Measurements from ENCODE around the gene SLC26A2.
"Not testable (repeated sequence)": the region's sequence is repeated elsewhere in the genome, so short reads cannot be mapped to it uniquely, and the experiment has no call there.

Gene SLC26A2

DNA sequence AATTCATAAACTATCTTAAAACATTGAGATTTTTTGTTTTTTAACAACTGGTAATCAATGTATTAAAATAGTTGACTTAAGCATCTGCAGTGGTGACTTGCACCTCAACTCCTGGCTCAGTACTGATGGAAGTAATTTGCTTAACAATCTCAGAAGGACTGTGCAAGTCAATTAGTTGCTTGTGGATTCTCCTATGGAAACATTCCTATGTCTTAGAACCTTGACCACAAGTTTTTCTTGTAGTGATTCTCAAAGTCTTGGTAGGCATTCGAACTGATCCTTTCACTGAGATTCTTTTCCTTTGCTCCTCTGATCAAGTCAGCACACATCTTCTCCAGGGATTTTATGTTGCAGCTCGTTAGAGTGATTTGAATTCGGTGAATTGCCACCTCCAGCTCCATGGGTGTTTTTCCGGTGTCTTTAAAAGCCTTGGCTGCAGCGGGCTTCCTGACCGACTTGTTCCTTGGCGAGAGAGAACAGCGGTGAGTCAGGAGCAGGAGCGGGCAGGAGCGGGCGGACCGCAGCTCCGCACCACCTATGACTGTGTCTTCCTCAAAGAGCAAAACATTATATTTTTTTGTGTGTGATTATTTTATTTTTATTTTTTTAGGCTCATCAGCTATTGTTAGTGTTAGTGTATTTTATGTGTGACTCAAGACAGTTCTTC, 61.1 kb downstream of the SLC26A2 start:
- TF ChIP-seq, protein P1, sequence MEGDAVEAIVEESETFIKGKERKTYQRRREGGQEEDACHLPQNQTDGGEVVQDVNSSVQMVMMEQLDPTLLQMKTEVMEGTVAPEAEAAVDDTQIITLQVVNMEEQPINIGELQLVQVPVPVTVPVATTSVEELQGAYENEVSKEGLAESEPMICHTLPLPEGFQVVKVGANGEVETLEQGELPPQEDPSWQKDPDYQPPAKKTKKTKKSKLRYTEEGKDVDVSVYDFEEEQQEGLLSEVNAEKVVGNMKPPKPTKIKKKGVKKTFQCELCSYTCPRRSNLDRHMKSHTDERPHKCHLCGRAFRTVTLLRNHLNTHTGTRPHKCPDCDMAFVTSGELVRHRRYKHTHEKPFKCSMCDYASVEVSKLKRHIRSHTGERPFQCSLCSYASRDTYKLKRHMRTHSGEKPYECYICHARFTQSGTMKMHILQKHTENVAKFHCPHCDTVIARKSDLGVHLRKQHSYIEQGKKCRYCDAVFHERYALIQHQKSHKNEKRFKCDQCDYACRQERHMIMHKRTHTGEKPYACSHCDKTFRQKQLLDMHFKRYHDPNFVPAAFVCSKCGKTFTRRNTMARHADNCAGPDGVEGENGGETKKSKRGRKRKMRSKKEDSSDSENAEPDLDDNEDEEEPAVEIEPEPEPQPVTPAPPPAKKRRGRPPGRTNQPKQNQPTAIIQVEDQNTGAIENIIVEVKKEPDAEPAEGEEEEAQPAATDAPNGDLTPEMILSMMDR (IDR thresholded peaks at IDR 0.05; ENCODE audit: low read depth, low read length) = no peak
- H3K4me3 ChIP-seq (replicated peaks in 1 of 2; ENCODE audit: low read depth in 2 of 2, low read length in 2 of 2) = no peak overlapping the region
- DNase-seq (ENCODE audit: low read depth in 2 of 2) = peak; percentile 62 to 80

DNA sequence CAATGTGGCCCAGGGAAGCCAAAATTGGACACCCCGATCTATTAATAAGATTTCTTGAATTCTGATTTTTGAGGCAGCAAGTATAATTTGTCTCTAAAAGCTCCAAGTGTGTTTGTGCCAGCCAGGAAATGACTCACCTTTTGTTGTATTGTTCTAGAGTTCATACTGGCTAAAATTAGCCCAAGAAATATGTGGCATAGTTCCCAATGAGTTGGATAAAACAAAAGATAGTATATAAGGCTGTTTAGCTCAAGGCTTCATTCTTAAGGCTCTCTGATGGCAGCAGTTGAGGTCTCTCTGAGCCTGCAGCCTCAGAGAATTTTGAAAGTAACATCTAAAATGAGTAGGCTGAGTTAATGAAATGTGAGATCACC, 61.6 kb downstream of the SLC26A2 start:
- H3K4me3 ChIP-seq (replicated peaks in 1 of 2; ENCODE audit: low read depth in 2 of 2, low read length in 2 of 2) = no peak overlapping the region
- peak; percentile 93 to 94 for DNase-seq (ENCODE audit: low read depth in 2 of 2)
- TF ChIP-seq, protein P1 (IDR thresholded peaks at IDR 0.05; ENCODE audit: low read depth, low read length) = no peak

DNA sequence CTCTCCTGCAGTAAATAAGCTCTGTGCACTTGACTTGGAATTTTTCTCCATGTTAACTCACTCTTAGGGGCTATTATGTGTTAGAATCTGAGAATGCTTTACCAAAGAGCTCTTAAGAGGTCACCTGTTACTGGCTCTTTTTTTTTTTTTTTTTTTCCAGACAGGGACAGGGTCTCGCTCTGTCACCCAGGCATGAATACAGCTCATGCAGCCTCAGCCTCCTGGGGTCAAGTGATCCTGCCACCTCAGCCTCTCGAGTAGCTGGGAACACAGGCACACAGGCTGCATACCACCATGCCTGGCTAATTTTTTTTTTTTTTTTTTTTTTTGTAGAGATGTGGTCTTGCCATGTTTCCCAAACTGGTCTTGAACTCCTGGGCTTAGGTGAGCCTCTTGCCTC, 62.1 kb downstream of the SLC26A2 start:
- no peak for DNase-seq (ENCODE audit: low read depth in 2 of 2)
- no peak overlapping the region for H3K4me3 ChIP-seq (replicated peaks in 1 of 2; ENCODE audit: low read depth in 2 of 2, low read length in 2 of 2)
- TF ChIP-seq, protein P1 (IDR thresholded peaks at IDR 0.05; ENCODE audit: low read depth, low read length) = no peak

DNA sequence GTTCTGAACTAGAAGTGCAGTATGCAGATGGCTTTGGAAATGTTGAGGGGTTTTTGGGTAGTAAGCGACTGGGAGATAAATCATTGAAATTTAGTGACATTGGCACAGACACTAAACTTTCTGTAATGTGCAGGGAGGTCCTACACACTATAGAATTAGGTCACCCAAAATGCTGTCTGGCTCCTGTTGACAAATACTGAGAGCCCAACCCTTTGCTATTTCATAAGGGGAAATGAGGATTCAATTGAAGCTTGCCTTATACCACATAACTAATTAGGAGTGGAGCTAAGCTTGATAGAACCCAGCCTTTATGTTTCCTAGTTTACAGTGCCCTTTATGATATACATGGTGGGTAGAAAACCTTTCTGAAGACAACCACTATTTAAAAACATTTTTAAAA, 62.6 kb downstream of the SLC26A2 start:
- no peak overlapping the region for H3K4me3 ChIP-seq (replicated peaks in 1 of 2; ENCODE audit: low read depth in 2 of 2, low read length in 2 of 2)
- DNase-seq (ENCODE audit: low read depth in 2 of 2) = no peak
- TF ChIP-seq, protein P1 (IDR thresholded peaks at IDR 0.05; ENCODE audit: low read depth, low read length) = no peak

DNA sequence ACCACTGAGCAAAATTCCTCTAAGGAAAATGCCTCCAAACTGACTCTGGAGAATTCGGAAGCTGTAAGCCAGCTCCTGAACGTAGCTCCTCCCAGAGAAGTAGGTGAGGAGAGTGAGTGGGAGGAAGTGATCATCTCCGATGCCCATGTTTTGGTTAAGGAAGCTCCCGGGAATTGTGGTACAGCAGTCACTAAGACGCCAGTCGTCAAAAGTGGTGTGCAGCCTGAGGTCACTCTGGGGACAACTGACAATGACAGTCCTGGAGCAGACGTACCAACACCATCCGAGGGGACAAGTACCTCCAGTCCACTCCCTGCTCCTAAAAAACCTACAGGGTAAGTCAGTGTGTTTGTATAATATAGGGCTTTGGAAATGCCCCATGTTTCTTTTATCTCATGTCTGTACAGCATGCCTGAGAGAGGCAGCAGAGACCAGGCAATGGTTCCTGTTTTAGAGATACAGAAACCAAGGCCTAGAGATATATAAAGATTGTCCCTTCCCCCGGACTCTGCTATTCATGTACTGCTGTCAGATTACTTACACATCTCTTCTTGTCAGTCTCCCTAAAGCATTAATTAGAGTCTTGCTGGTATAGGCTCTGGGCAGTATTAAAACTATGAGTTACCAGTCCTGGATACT, 63.9 kb downstream of the SLC26A2 start:
- peak in 1 of 2 donors; percentile 39 for DNase-seq (ENCODE audit: low read depth in 2 of 2)
- H3K4me3 ChIP-seq (replicated peaks in 1 of 2; ENCODE audit: low read depth in 2 of 2, low read length in 2 of 2) = no peak overlapping the region
- TF ChIP-seq, protein P1 (IDR thresholded peaks at IDR 0.05; ENCODE audit: low read depth, low read length) = no peak

DNA sequence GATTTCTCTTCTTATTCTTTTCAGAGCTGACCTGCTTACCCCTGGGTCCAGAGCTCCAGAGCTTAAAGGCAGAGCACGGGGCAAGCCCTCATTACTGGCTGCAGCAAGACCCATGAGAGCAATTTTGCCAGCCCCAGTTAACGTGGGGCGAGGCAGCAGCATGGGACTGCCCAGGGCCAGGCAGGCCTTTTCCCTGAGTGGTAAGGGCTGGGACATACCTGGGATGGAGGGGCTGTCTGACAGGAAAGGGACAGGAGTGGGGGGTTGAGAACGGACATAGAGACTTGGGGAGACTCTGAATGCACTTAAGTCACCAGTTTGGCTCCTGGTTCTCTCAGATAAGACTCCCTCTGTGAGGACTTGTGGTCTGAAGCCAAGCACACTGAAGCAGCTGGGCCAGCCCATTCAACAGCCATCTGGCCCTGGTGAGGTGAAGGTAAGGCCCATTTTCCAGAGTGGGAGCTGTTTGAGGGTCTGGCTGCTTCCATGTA, 66.2 kb downstream of the SLC26A2 start:
- TF ChIP-seq, protein P1 (IDR thresholded peaks at IDR 0.05; ENCODE audit: low read depth, low read length) = no peak
- no peak for DNase-seq (ENCODE audit: low read depth in 2 of 2)
- H3K4me3 ChIP-seq (replicated peaks in 1 of 2; ENCODE audit: low read depth in 2 of 2, low read length in 2 of 2) = no peak overlapping the region

DNA sequence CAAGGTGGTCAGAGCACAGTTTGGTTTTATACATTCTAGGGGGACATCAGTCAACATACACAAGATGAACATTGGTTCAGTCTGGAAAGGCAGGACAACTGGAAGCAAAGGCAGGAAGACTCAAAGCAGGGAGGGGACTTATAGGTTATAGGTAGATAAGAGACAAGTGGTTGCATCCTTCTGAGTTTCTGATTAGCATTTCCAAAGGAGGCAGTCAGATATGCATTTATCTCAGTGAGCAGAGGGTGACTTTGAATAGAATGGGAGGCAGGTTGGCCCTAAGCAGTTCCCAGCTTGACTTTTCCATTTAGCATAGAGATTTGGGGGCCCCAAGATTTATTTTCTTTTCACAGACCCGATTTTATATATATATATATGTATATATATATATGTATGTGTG, 67.5 kb downstream of the SLC26A2 start:
- not testable (repeated sequence) for H3K4me3 ChIP-seq (replicated peaks in 1 of 2; ENCODE audit: low read depth in 2 of 2, low read length in 2 of 2); DNase-seq (ENCODE audit: low read depth in 2 of 2)
